A549 treated with CORT108297 at 1 μM for 4 hours (cell line): ENCODE results near the gene CUL7. TPM values are rescaled to one million over a fixed set of nuclear protein-coding genes. Genes with fewer than 3 reads are reported as not detected.

Experiments
- total RNA-seq: library from RNA; stranded (reverse); fragments of 200-300 nt; extraction: Qiagen RNA extraction; gene quantifications from 5 replicates; pipeline ENCODE4 v1.2.3, GENCODE V29; 2022

The CUL7 gene
- 6.3 to 9.0 TPM (median 7.6 TPM) in 5 replicates for total RNA-seq

DNA sequence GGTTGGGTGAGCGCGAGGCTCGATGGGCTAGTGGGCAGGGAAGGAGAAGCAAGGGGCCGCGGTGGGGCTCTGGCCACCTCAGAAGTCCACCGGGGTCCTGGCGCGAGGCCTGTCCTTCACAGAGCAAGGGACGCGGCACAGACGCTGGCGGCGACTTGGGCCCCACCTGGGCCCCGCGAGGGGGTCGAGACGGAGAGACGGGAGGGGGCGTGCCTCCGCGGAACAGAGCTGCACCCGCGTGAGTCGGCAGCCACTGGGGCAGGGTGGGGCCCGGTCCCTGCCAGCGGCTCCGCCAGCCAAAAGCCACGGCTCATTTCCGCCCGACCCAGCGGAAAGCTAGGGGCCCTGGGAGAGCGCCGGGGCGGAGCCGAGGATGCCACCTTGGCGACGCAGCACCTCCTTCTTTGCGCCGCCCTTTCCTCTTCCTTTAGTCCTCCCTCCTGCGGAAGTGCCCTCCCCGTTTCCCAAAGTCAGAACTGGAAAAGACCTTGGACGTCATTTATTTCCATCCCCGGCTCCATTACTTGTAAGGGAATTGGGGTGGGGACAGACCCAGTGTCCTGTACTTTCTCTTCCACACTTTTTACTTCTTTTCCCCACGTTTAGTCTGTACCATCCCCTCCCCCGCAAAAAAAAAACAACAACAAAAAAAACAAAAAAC is at the start of gene CUL7:
TSS of gene CUL7 (minus strand) at position 307 of the 661 bp plus-strand sequence. CDS start 1,063 bp downstream, outside the sequence.

DNA sequence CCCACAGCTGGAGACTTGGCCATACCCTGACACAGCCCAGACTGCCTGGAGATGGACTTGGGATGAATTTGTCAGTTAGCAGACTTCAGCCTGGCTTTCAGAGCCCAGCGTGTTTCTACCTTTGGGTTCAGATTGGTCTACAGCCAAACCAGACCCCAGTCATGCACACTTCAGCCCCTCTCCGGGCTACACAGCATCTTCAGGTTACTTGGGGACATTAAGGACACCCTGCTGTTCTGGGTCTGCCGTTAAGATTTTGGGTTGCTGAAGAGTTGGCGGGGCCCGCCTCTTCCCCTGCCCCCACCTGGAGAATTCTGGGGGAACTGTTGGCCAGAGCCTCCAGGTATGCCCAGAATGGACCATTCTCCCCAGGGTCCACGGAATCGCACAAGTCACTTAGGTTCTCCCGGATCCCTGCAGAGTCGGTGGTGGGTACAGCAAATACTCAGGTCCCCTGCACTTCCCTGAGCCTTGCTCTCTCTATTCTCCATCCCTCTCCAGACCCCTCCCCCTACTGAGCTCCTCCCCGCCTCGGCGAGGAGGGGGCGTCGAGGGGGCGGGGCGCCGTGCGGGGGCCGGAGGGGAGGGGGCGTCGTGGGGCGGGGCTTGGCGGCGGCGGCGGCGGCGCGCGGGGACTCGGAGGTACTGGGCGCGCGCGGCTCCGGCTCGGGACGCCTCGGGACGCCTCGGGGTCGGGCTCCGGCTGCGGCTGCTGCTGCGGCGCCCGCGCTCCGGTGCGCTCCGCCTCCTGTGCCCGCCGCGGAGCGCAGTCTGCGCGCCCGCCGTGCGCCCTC is 22.2 kb upstream of the CUL7 start, which contains the start of gene PTK7:
TSS of gene PTK7 (plus strand) at position 645 of the 794 bp plus-strand sequence. CDS start 175 bp downstream, outside the sequence.

DNA sequence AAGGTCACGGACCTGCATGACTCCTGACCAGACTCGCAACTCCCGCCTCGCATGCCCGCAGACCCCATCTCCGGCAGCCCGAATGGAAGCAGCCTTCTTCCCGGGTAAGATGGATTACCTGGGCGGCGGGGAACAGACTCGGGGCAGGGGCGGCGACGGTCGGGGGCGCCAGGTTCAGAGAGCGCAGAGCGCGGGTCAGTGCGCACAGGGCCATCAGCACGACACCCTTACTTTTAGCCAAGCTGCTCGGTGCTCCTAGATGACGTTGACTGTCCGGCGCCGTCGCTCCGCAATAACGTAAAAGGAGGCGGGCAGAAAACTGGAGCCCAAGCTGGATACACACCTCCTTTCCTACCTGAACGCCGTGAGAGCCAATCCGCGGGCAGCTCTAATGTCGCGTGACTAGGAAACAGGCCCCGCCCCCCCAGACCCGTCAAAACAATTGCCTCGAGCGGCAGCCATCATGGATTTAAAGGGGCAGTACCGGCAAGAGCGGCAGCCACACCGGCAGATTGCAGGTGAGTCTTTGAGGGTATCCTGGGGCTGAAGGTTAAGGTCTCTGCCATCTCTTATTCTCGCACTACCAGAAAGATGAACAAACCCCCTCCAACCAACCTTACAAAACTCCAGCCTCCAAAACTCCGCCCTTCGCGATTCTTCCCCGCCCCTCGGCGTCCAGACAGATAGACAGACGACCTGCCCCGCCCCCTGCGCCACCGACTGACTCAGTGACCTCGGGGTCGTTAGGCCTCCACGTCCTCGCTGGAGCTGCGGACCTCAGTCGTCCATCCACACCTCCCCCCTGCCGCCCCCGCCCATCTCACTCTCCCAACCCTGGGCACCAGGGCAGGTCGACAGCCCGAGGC is 5.8 kb upstream of the CUL7 start, which contains the start of the genes KLC4 and MRPL2:
TSS of gene KLC4 (plus strand) at position 464 of the 866 bp plus-strand sequence. CDS start 1,705 bp downstream, outside the sequence.
TSS of gene MRPL2 (minus strand) at position 267 of the 866 bp plus-strand sequence. CDS start at position 214, 53 bp downstream.

DNA sequence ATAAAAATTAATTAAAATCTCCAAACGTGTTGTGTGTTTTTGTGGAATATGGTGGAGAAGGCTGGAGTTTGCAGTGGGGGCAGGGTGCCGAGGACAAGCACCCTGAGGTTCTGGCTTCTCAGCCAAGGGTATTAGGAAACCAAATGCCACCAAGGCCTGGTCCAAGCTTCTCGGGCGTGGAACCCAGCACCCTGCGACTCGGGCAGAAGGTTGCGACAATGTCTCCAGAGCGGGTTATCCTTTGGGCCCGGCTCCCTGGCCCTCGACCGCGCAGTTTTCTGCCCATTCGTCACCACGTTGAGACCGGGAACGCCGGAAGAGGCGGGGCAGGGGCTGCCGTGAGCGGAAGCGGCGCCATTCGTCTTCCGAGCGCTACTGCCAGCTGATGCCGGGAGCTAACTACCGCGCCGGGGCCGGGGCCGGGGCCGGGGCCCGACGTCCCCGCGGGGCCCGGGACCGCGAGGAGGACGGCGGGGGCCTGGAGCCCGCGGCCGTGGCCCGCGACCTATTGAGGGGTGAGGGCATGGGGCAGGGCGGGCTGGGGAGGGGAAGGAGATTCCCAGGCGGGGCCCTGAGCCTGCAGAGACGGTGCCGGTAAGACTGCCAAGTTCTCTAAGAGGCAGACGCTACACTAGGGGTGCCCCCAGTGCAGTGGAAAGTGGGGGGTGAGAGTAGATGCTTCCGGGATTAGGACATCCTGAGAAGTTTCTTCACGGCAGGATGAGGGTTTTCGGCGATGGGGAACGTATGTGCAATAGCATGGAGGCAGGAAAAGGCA is 32.2 kb downstream of the CUL7 start, which contains the start of gene RRP36:
TSS of gene RRP36 (plus strand) at position 354 of the 778 bp plus-strand sequence. CDS start at position 386, 32 bp downstream.

DNA sequence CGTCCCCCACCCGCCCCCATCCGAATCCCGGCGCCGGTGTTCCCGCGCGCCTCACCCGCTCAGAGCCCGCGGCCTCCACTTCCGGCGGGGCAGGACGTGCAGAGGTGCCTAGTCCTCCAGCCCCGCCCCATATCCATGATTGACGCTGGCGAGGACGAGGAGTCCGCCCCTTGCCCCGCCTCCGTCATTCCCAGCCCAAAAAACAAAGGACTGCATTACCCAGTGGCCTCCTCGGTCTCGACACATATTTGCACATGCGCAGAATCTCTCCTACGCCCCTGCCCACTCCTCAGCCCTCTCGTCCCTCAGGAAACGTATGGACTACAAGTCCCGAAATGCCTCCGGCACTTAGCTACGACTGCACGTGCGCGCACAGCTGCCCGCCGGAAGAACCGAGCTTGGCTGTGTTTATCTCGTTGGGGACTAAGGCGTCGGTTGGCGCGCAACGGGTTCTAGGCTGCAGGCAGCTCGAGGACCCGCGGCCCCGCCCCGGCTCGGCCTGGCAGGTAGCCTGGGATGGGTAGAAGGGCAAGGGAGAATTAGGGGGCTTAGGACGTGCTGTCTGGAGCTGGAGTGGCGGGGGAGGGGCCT is 39.7 kb downstream of the CUL7 start, which contains the start of the genes KLHDC3 and MEA1:
TSS of gene KLHDC3 (plus strand) at position 407 of the 591 bp plus-strand sequence. CDS start 2,944 bp downstream, outside the sequence.
TSS of gene MEA1 (minus strand) at position 104 of the 591 bp plus-strand sequence. CDS start 133 bp downstream, outside the sequence.

Other genes with a start within 250 kb of the CUL7 start
- gene RPL7L1, start 174.2 kb downstream of the CUL7 start, total RNA-seq, result 65.5 to 98.2 TPM (median 67.6 TPM) in 5 replicates
- not detected in 5 replicates for gene PTCRA, start 137.8 kb downstream of the CUL7 start, total RNA-seq
- 39.0 to 46.5 TPM (median 44.9 TPM) in 5 replicates for gene CNPY3, start 124.4 kb downstream of the CUL7 start, total RNA-seq
- 0.10 to 0.14 TPM (median 0.12 TPM) in 4 of 5 replicates, not detected in the other for gene GNMT, start 93.1 kb downstream of the CUL7 start, total RNA-seq
- 6.7 to 10.0 TPM (median 9.7 TPM) in 5 replicates for gene PEX6, start 74.7 kb downstream of the CUL7 start, total RNA-seq
- gene PPP2R5D, start 69.3 kb downstream of the CUL7 start, total RNA-seq, result 25.0 to 30.2 TPM (median 27.5 TPM) in 5 replicates
- gene MEA1, start 39.9 kb downstream of the CUL7 start, total RNA-seq, result 88.9 to 97.4 TPM (median 95.8 TPM) in 5 replicates
- gene KLHDC3, start 39.6 kb downstream of the CUL7 start, total RNA-seq, result 24.9 to 33.1 TPM (median 30.2 TPM) in 5 replicates
- 67.9 to 75.6 TPM (median 70.9 TPM) in 5 replicates for gene RRP36, start 32.2 kb downstream of the CUL7 start, total RNA-seq
- gene MRPL2, start 5.6 kb upstream of the CUL7 start, total RNA-seq, result 58.0 to 62.4 TPM (median 60.0 TPM) in 5 replicates
- gene KLC4, start 5.8 kb upstream of the CUL7 start, total RNA-seq, result 5.9 to 8.6 TPM (median 7.6 TPM) in 5 replicates
- 3.9 to 5.6 TPM (median 4.8 TPM) in 5 replicates for gene PTK7, start 22.5 kb upstream of the CUL7 start, total RNA-seq
- 13.7 to 19.0 TPM (median 16.3 TPM) in 5 replicates for gene SRF, start 117.4 kb upstream of the CUL7 start, total RNA-seq
- gene CUL9, start 128.3 kb upstream of the CUL7 start, total RNA-seq, result 6.6 to 11.6 TPM (median 9.9 TPM) in 5 replicates
- gene DNPH1, start 175.6 kb upstream of the CUL7 start, total RNA-seq, result 70.9 to 113 TPM (median 104 TPM) in 5 replicates
- 0.03 to 0.06 TPM (median 0.05 TPM) in 5 replicates for gene TTBK1, start 189.6 kb upstream of the CUL7 start, total RNA-seq
- not detected in 5 replicates for gene SLC22A7, start 244.4 kb upstream of the CUL7 start, total RNA-seq